GM12873 (cell line): ENCODE results near the gene SOCS4.

Source experiments
- CTCF ChIP-seq: IDR thresholded peaks from 2 replicates; pipeline ENCODE4 v1.5.1; 2012; ENCODE audit warnings: low read depth, mild to moderate bottlenecking, moderate library complexity, low read length, control low read depth; ENCODE audit not compliant: insufficient read depth; ENCODE audit errors: missing control alignments

SOCS4 gene

GRCh38 chr14:55084401-55085059 lies 57.5 kb downstream of the SOCS4 start:
- no peak for TF ChIP-seq CTCF

- TF ChIP-seq CTCF, result no peak
Observed at GRCh38 chr14:55085060-55085660, 58.1 kb downstream of the SOCS4 start.

GRCh38 chr14:55086938-55087337 lies 59.9 kb downstream of the SOCS4 start:
- TF ChIP-seq CTCF, result no peak

GRCh38 chr14:55088356-55088755 lies 61.3 kb downstream of the SOCS4 start:
- TF ChIP-seq CTCF, result no peak

GRCh38 chr14:55092341-55092740 lies 65.3 kb downstream of the SOCS4 start:
- no peak for TF ChIP-seq CTCF

GRCh38 chr14:55094292-55095157 lies 67.5 kb downstream of the SOCS4 start:
- TF ChIP-seq CTCF, result no peak

- no peak for TF ChIP-seq CTCF
Observed at GRCh38 chr14:55097881-55098560, 71.0 kb downstream of the SOCS4 start.
